ENCODE results near the gene SGSM2.

Gene SGSM2

DNA sequence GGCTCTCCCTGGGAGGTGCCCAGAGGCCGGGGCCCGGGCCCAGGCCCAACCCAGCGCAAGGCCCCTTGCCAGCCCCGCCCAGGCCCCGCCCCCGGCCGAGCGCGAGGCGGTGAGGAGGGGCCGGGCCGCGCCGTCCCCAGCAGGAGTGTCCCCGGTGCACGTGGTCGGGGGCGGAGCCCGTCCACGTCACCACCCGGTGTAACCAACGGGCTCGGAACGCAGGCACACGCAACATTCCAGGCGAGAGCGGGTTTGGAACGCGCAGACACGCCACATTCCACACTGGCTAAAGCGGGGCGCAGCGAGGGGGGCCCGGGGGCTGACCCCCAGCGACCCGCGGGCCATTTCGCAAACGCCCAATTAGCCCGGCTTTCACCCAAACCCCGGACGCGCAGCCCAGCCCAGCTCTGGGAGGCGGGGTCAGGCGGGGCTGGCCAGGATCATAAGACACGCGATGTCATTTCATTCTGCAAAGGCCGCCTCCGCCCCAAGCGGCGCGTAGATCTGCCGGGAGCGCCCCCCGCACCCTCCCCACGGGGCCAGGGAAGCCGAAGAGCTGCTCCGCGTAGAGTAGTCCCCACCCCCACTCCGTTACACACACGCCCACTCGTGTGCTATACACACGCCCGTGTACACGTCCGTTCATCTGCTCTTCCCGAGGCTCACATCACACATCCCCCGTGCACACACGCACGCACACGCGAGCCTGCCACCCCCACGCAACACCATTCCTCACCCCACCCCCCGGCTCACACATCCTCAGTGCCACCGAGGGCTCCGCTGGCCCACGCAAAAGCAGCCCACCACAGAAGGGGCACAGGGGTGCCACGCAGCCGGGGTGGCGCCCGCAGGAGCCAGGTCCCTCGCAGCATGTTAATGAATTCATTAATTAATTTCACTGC, 62.5 kb downstream of the SGSM2 start:
- DNase-seq: peak; percentile 99 to 100 (median 99)

DNA sequence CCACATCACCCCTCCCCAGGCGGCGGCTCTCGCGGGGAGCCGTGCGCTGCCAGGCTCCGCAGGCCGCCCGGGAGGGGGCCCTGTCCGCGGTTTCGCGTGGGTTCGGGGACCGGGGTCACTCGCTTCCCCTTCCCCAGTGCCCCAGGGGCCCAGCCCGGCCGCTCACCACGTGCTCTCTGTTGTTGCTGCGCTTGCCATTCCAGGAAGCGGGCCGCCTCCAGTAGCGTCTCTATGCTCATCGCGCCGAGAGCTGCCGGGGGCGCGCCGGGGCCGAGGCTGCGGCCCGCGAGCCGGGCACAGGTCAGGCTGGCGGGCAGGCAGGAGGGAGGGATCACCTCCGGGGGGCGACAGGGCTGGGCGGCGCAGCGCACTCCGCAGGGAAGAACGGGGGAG, 63.2 kb downstream of the SGSM2 start:
- DNase-seq: peak; percentile 88 to 94 (median 92)

DNA sequence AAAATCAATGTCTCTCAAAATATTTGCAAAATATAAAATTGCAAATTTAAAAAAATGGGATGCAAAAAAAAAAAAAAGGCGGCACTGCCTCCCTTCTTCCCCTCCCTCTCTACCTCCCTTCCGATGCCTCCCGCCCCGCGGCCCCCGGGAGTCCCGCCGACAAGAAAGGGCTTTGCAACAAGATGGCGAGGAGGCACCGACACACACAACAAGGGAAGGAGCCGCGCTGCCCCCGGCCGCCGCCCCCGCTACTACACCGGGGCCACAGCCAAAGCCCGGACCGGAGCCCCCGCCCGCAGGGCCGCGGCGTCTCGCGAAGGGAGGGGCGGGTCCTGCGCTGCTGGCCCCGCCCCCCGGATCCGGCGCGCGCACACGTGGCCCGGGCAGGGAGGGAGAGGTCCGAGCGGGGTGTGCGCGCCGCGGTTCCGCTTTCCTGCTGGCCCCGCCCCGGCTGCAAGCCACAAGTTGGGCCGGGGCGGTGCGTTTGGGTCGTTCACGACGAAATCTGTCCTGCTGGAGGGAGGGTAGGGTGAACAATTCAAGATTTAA, 63.6 kb downstream of the SGSM2 start, which contains the start of gene MNT:
Gene MNT, minus strand, starts transcription at position 184 of the 549 bp plus-strand sequence. CDS start 348 bp downstream, outside the sequence.
- peak; percentile 98 to 99 (median 98) for DNase-seq

DNA sequence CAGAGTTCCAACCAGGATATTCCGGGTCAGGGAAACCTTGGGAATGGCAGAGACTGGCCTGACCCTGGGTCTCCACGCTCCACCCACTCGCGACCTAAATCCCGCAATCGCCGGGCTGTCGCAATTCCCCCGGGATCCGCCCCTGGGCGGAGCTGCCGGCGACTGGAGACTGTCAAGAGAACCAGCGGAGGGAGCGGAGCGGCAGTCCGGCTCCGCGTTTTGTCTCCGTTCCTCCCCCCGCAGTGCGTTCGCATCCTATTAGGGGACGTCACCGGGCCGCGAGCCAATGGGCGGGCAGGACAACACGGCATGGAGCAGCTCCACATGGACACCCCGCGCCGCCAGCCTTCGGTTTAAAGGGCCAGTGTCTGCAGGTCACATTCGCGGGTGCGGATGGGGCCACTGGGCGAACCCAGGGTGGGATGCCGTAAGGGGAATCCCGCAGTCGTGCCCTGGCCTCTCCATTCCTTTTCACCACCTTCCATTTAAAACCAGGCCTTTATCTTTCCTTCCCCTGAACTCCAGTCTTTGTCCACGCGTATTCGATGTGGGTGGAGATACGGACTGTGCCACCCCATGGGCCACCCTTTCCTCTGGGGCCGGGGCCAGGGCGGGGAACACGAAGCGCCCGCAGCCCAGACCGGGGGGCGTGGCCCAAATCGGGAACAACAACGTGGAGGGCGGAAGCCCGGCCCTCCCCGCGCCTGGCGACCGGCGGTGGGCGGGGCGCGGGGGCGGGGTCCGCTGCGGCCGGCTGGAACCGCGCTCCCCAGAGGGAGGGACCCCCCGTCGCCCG, 64.3 kb downstream of the SGSM2 start:
- DNase-seq: peak; percentile 99 to 100 (median 100)

DNA sequence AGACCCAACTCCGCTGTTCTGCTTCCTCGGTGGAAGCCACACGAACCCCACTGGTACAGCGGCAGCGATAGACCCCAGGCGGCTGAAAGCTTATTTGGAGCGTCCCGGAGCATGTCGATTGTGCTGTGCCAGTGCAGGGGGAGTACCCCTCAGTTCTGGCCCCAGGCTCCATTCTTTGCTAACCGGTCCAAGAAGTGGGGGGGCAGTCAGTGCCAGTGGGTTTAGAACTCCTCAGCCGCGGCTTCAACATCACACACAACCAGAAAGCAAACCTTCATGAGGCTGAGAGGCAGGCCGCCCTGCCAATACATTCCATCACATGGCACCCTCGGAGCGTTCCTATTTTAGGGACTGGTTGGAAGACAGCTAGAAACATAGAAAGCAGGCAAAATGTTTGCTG, 65.2 kb downstream of the SGSM2 start:
- DNase-seq: no peak

- DNase-seq: no peak
These were observed 65.7 kb downstream of the SGSM2 start for GRCh38 chr17:2403044-2403443.

DNA sequence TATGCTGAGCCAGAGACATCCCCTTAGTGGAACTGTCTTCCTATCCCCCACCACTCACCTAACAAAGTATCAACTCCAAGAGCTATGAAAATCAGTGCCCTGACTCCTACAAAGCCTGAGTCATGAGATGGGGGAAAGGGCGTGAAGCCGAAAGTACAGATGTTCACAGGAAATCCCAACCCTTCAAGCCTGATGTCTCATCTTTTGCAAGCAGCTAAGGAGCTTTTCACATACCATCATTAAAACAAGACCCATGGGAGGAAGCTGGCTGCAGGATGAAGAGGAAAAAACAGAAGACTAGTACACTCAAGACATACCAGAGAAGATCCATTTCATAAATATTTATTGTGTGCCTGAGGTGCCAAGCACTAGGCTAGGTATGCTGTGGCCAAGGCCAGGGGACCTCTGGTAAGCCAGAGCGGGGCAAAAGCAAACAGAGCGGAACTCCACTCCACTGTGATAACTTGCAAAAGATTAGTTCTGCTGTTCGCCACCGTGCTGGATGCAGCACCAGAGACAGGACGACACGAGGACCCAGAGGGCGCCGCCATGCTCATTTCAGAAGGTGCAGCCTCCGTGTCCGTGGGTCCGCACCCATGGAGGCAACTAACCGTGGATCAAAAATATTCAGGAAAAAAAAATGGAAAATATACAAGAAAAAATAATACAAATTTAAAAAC, 68.1 kb downstream of the SGSM2 start:
- DNase-seq: peak; percentile 42 to 76 (median 67)

DNA sequence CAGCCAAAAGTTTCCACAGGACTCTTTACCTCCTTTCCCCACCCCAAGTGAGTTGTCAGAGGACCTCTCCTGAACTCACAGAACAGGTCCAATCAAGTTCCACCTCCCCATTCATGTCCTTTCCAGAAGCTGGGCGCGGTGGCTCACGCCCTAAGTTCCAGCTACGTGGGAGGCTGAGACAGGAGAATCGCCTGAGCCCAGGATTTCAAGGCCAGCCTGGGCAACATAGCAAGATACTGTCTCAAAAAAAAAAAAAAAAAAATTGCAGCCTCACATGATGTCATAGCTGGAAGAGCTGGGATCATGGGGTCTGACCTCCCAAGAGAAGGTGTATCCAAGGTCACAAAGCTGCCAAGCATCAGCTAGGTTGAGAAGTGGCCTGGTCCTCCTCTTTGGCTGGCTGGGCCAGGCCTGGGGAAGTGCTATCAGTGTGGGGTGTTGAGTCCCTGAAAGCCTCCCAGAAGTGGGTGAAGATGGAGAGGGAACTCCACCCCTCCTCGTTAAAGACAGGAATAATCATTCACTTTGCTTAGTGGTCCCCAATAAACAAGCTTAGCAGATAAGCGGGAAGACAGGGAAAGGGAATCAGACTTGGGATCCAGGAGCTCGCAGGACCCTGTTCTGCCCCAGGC, 69.1 kb downstream of the SGSM2 start:
- peak in 3 of 4 experiments; percentile 24 to 40 (median 29) for DNase-seq

- DNase-seq: peak; percentile 67 to 86 (median 76)
These were observed 69.8 kb downstream of the SGSM2 start for GRCh38 chr17:2406903-2407790.

- no peak for DNase-seq
These were observed 73.7 kb downstream of the SGSM2 start for GRCh38 chr17:2410951-2411350.

DNA sequence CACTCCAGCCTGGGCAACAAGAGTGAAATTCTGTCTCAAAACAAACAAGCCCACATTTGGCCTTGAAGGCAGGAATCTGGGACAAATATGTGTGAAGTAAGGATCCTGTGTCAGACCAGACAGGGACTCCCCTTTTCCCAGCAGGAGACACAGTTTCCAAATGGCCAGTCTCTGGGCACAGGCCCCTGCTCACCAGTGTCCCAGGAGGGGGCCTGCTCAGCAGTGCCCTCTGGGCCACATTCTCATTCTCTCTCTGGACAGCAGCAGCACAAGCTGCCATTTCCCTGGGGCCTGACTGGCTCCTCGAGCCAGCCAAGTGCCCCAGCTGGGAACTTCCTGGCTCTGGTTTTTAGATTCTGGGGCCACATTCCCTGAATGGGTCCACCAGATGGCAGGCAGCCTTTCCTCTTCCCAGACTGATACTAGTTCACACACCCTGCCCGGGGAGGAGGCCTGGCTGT, 75.3 kb downstream of the SGSM2 start:
- no peak for DNase-seq

DNA sequence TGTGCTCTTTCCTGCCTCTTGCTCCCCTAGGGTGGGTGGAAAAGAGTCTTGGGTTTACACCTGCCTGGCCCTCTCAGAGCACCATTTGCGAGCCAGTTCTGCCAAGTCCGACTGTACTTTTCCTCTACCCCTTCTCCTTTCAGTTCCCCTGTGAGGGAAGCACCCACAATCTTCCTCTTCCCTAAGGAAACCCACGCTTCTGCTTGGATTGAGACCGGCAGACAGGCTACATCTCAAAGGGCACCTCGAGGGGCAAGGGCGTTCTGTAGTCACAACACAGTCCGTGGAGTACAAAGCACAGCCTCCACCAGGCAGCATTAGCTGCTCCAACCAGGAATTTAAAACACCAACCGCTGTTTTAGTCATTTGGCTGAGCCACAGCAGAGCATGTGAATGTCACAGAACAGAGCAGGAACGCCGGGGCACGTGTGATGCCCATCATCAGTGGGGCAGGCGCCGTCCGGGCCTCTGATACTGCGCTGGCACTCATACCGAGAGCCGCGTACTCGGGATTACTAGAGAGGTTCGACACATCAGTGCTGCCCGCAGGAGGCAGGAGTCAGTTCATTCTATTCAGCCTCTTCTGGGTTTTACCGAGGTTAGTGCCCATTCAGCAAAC, 77.3 kb downstream of the SGSM2 start:
- DNase-seq: peak in 1 of 4 experiments; percentile 28

DNA sequence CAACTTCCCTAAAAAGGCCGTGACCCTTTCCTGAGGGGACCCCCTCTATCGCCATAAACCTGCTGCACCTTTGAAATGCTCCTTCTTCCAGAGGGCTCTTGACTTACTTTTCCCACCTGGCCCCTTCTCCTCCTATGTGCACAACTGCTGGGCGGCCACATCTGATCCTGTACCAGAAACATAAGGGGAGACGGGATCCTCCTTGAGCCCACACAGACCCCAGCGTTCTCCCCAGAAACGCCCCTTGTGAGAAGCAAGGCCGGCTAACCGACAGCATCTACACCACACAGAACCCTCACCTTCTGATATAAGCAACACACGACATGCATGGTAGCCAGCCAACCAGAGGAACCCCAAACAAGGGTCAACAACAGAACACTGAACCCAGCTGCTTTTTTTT, 77.8 kb downstream of the SGSM2 start:
- DNase-seq: no peak

GRCh38 chr17:2416010-2416734, 78.9 kb downstream of the SGSM2 start:
- DNase-seq: peak; percentile 91 to 96 (median 93)

DNA sequence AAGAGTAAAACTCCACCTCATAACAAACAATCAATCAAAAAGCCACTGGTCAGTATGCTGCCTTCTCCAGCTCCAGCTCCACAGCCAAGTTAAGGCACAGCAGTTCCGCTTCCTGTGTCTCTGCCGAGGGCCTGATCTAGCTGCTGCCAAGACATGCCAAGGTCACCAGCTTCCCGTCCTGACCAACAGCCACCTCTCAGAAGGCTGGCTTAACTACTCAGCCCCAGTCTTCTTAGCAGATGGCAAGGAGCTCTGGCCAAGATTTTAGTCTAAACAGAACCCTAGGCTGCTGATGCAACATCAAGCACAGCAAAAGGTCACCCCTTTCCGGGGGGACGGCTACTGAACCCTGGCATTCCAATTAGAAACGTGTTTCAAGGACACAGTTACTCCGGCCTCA, 81.3 kb downstream of the SGSM2 start:
- no peak for DNase-seq

DNA sequence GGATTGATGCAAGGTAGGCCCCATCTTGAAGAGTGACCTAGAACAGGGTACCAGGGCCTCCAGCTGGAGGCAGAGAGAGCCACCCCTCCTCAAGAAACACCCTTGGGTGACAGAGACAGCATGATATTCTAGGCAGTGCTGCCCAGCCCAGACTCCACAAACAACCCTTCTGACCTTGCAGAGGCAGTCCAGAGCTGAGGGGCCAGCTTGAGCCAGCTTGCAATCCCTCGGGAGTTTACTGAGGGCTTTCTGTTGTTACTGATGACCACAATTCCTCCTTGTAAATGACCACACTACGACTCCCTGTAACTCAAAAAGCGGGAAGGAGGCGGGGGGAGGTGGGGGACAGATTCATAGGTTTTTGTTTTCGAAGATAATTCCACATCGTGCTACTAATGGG, 82.2 kb downstream of the SGSM2 start:
- no peak for DNase-seq

GRCh38 chr17:2420176-2420575, 82.9 kb downstream of the SGSM2 start:
- DNase-seq: no peak

DNA sequence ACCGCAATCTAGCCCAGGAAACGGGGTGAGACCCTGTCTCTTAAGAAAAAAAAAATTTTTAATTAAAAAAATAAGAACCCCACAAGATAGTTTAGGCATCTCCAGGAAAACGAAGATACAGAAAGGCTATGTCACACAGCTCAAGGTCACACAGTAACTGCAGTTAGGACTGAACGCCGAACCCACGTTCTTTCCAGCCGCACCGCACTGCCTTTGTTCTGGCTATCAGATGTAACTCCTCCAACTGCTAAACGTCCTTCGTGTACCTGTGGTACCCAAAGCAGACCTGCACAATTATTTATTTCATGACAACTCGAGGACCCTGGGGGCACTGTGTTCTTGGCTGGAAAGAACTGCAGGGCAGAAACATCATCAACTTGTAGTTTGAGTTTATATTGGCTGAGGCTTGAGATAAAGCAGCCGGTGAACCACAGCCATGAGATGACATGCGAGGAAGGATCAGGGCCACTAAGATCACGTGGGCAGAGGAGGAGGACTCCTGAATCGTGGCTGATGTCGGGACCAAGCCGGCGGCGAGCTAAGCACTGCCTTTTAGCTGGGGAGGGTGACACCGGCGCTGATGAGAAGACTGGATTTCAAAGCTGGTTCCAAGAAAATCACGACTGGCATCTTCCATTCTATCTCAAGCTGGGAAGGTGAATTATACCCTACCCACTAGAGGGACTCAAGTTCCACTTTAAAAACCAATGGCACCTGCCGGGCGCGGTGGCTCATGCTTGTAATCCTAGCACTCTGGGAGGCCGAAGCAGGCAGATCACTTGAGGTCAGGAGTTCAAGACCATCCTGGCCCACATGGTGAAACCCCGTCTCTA, 84.2 kb downstream of the SGSM2 start:
- no peak for DNase-seq

DNA sequence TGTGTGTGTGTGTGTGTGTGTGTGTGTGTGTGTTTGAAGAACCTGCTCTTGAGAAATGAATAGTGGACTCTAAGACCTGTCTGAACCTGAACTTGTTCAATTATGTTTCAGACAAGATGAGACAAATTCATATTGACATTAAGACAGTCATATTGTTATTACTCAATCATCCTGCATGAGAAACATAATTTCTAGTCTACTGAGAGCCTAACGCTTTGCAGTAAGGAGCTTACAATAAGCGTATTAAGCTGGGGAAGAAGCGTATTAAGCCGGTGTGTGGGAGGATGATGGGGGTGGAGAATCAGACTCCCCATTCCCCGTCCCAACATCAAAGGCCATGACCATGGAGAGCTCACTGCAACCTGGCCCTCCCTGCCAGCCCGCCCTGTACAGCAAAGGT, 86.0 kb downstream of the SGSM2 start:
- DNase-seq: no peak
